Glutamatergic neuron (in vitro differentiated cells): Measurements from ENCODE around the gene FAM163B. TPM values are rescaled to one million over a fixed set of nuclear protein-coding genes. Genes with fewer than 3 reads are reported as not detected.

Experiments
- DNase-seq: peaks from one replicate; pipeline ENCODE4 v3.0.0; 2022
- H3K27ac Mint-ChIP-seq: one replicate; pipeline ENCODE4 v1.8.0; 2020; ENCODE audit warnings: mild to moderate bottlenecking, mixed read lengths, inconsistent platforms; ENCODE audit not compliant: unreplicated experiment
- H3K27me3 Mint-ChIP-seq: one replicate; pipeline ENCODE4 v1.8.0; 2020; ENCODE audit warnings: mild to moderate bottlenecking, moderate library complexity, mixed read lengths, inconsistent platforms; ENCODE audit not compliant: unreplicated experiment
- H3K36me3 Mint-ChIP-seq: one replicate; pipeline ENCODE4 v1.8.0; 2020; ENCODE audit warnings: mild to moderate bottlenecking, mixed read lengths, inconsistent platforms; ENCODE audit not compliant: unreplicated experiment
- H3K4me1 Mint-ChIP-seq: one replicate; pipeline ENCODE4 v1.8.0; 2020; ENCODE audit warnings: mild to moderate bottlenecking, low read depth, mixed read lengths, inconsistent platforms; ENCODE audit not compliant: unreplicated experiment
- H3K4me3 Mint-ChIP-seq: one replicate; pipeline ENCODE4 v1.8.0; 2020; ENCODE audit warnings: mild to moderate bottlenecking, mixed read lengths, inconsistent platforms; ENCODE audit not compliant: unreplicated experiment
- H3K9me3 Mint-ChIP-seq: one replicate; pipeline ENCODE4 v1.8.0; 2020; ENCODE audit warnings: mild to moderate bottlenecking, moderate library complexity, mixed read lengths, inconsistent platforms; ENCODE audit not compliant: unreplicated experiment
- CTCF ChIP-seq: fragments of 200-600 bp; sonication (generic); IDR thresholded peaks from one replicate; pipeline ENCODE4 v1.5.0; 2021; ENCODE audit not compliant: partially characterized antibody, unreplicated experiment
- total RNA-seq: library from RNA; stranded (reverse); fragmentation: NEBNext Ultra II Directional; extraction: Animal tissue kit (Norgen Biotek cat#: 25700); gene quantifications from one replicate; pipeline ENCODE4 v1.2.1, GENCODE V29; 2021; ENCODE audit not compliant: unreplicated experiment

FAM163B gene
- total RNA-seq, 1 donor from 2014 or later, result 0.51 TPM

DNA sequence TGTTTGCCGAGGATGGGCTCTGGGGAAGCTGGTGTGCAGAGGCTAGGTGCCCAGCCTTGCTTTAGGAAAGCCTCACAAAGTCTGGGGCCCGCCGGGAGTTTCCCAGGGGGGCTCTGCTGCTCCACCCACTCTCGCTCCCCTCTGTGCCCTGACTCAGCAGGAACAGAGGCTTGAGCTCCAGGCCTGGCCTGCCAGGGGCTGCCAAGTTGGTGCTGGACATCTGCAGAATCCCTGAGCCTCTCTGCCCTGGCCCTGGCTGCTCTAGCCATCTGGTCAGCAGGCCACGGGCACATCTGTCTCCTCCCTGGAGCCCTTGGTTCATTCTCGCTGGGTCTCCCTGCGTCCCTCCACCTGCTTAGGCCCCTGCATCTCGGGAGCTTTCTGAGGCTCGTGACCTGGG is 75.3 kb downstream of the FAM163B start:
- Mint-ChIP-seq H3K27me3 (peaks cover 13% of the 10 kb centered on the region), H3K36me3 (no peaks in the 10 kb centered on the region), H3K27ac (peak overlapping the region; percentile 77), H3K4me3 (peak overlapping the region; percentile 70), H3K4me1 (peaks cover 23% of the 10 kb centered on the region), H3K9me3 (peaks cover 10% of the 10 kb centered on the region)
- peak; percentile 74 for DNase-seq
- TF ChIP-seq CTCF, result no peak

DNA sequence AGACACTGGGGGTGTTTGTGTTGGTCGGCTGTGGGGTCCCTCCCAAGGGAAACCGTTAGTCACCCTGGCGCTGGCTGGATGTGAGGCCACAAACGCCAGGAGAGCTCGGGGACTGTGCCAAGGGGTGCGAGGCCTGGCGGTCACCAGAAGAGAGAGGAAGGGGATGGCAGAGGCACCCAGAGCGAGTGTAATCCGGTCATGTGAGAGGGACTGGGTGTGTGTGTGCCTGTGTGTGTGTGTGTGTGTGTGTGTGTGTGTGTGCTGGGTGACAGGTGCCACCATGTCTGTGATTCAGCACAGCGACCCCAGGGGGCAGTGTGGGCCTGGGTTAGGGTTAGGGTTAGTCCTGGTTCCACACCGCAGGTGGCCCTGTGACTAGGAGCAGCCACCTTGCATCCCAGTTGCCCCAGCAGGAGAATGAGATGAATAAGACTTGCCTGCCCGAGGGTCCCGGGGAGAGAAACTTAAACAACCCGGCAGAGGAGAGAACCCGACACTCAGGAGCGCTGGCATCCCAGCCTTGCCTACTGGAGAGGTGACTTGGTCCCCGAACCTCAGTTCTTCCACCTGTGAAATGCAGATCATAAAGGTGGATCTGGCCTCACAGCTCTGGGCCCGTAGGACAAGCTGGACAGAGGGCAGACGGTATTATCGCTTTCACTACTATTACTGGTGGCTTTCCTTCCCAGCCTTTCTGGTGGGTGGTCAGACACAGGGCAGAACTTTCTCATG is 76.1 kb downstream of the FAM163B start:
- peaks cover 13% of the 10 kb centered on the region for H3K27me3 Mint-ChIP-seq
- peak; percentile 55 for TF ChIP-seq CTCF
- H3K4me3 Mint-ChIP-seq, result peak overlapping the region; percentile 37
- H3K27ac Mint-ChIP-seq, result peak overlapping the region; percentile 62
- H3K4me1 Mint-ChIP-seq, result peaks cover 23% of the 10 kb centered on the region
- H3K9me3 Mint-ChIP-seq, result peaks cover 10% of the 10 kb centered on the region
- no peaks in the 10 kb centered on the region for H3K36me3 Mint-ChIP-seq
- peak; percentile 84 for DNase-seq

- Mint-ChIP-seq H3K9me3 (peaks cover 12% of the 10 kb centered on the region), H3K4me3 (no peak overlapping the region), H3K27me3 (peaks cover 18% of the 10 kb centered on the region), H3K36me3 (no peaks in the 10 kb centered on the region), H3K27ac (no peak overlapping the region), H3K4me1 (peaks cover 31% of the 10 kb centered on the region)
- no peak for DNase-seq
- TF ChIP-seq CTCF, result no peak
Observed at GRCh38 chr9:133531293-133531692, 77.9 kb downstream of the FAM163B start.

- Mint-ChIP-seq H3K27me3 (peaks cover 15% of the 10 kb centered on the region), H3K36me3 (no peaks in the 10 kb centered on the region), H3K9me3 (peaks cover 16% of the 10 kb centered on the region), H3K4me1 (peaks cover 34% of the 10 kb centered on the region), H3K27ac (no peak overlapping the region), H3K4me3 (no peak overlapping the region)
- no peak for TF ChIP-seq CTCF
- DNase-seq, result no peak
Observed at GRCh38 chr9:133529874-133530273, 79.3 kb downstream of the FAM163B start.

DNA sequence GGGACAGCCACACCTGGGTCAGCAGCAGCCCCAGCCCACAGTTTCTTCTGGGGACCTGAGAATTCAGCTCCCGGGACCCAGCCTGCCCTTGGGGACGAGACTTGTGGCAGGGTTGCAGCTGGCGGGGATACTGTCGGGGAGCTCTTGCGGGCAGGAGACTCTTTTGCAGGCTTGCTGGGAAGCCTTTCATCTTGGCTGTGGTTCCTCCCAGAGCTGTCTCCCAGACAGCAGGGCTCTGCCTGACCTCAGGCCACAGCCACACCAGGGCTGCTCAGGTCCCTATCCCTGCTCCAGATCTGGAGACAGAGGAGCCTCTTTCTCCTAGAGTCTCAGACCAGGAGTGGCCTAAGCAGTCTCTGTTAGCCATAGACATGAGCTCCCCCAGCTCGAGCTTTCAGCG is 79.7 kb downstream of the FAM163B start:
- TF ChIP-seq CTCF, result no peak
- H3K27ac Mint-ChIP-seq, result no peak overlapping the region
- peaks cover 34% of the 10 kb centered on the region for H3K4me1 Mint-ChIP-seq
- peaks cover 16% of the 10 kb centered on the region for H3K9me3 Mint-ChIP-seq
- no peaks in the 10 kb centered on the region for H3K36me3 Mint-ChIP-seq
- no peak overlapping the region for H3K4me3 Mint-ChIP-seq
- H3K27me3 Mint-ChIP-seq, result peaks cover 15% of the 10 kb centered on the region
- no peak for DNase-seq
